Mesothelial cell of epicardium (in vitro differentiated cells): Measurements from ENCODE around the gene DIRAS1. TPM values are rescaled to one million over a fixed set of nuclear protein-coding genes. Genes with fewer than 3 reads are reported as not detected.
A peak's percentile ranks its signal among the peaks of the same experiment; 100 is the strongest.

ENCODE experiments used
- DNase-seq, 2 experiments: peaks; one replicate each; pipeline ENCODE4 v3.0.0; 2021; ENCODE audit warnings: low spot score in 2 of 2; ENCODE audit not compliant: unreplicated experiment in 2 of 2
- H3K27ac Mint-ChIP-seq: 2 replicates; pipeline ENCODE4 v1.8.0; 2021; ENCODE audit warnings: mixed read lengths
- H3K27me3 Mint-ChIP-seq: 2 replicates; pipeline ENCODE4 v1.8.0; 2021; ENCODE audit warnings: low read depth, mixed read lengths
- H3K36me3 Mint-ChIP-seq: 2 replicates; pipeline ENCODE4 v1.8.0; 2021; ENCODE audit warnings: mixed read lengths
- H3K4me1 Mint-ChIP-seq: 2 replicates; pipeline ENCODE4 v1.8.0; 2021; ENCODE audit warnings: mixed read lengths
- H3K4me3 Mint-ChIP-seq: 2 replicates; pipeline ENCODE4 v1.8.0; 2021; ENCODE audit warnings: mild to moderate bottlenecking, moderate library complexity, mixed read lengths
- H3K9me3 Mint-ChIP-seq: 2 replicates; pipeline ENCODE4 v1.8.0; 2021; ENCODE audit warnings: mixed read lengths
- total RNA-seq: library from RNA; stranded (reverse); gene quantifications from 3 replicates; pipeline ENCODE4 v1.2.1, GENCODE V29; 2021
- TF ChIP-seq, protein P1 (sequence below): fragments of 200-600 bp; sonication (generic); IDR thresholded peaks from one replicate; pipeline ENCODE4 v1.5.0; 2021; ENCODE audit warnings: antibody characterized with exemption; ENCODE audit not compliant: unreplicated experiment

DIRAS1 gene
- total RNA-seq, 1 donor from 2014 or later, result 3.2 TPM

DNA sequence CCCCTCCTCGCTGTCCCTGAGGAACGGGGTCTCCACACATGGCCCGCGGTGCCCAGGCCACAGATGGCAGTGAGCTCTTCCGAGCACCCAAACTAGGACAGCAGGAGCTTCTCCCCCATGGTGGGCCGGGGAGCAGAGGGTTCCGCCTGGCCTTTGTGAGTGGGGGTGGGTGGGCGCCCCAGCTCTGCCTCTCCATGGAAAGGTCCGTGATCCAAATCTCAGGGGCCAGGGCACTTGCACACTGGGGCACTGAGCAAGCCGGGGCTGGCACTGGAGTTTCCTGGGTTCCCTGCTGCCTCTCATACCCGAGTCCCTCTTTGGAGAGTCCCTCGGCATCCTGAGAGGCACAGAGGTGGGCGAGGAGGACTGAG, 2.2 kb upstream of the DIRAS1 start:
- Mint-ChIP-seq H3K4me1 (peaks cover 3% of the 10 kb centered on the region), H3K27ac (no peak overlapping the region), H3K9me3 (no peaks in the 10 kb centered on the region), H3K27me3 (peaks cover 83% of the 10 kb centered on the region), H3K4me3 (peak overlapping the region; percentile 20), H3K36me3 (no peaks in the 10 kb centered on the region)
- TF ChIP-seq, protein P1, sequence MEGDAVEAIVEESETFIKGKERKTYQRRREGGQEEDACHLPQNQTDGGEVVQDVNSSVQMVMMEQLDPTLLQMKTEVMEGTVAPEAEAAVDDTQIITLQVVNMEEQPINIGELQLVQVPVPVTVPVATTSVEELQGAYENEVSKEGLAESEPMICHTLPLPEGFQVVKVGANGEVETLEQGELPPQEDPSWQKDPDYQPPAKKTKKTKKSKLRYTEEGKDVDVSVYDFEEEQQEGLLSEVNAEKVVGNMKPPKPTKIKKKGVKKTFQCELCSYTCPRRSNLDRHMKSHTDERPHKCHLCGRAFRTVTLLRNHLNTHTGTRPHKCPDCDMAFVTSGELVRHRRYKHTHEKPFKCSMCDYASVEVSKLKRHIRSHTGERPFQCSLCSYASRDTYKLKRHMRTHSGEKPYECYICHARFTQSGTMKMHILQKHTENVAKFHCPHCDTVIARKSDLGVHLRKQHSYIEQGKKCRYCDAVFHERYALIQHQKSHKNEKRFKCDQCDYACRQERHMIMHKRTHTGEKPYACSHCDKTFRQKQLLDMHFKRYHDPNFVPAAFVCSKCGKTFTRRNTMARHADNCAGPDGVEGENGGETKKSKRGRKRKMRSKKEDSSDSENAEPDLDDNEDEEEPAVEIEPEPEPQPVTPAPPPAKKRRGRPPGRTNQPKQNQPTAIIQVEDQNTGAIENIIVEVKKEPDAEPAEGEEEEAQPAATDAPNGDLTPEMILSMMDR, result no peak
- no peak for DNase-seq

DNA sequence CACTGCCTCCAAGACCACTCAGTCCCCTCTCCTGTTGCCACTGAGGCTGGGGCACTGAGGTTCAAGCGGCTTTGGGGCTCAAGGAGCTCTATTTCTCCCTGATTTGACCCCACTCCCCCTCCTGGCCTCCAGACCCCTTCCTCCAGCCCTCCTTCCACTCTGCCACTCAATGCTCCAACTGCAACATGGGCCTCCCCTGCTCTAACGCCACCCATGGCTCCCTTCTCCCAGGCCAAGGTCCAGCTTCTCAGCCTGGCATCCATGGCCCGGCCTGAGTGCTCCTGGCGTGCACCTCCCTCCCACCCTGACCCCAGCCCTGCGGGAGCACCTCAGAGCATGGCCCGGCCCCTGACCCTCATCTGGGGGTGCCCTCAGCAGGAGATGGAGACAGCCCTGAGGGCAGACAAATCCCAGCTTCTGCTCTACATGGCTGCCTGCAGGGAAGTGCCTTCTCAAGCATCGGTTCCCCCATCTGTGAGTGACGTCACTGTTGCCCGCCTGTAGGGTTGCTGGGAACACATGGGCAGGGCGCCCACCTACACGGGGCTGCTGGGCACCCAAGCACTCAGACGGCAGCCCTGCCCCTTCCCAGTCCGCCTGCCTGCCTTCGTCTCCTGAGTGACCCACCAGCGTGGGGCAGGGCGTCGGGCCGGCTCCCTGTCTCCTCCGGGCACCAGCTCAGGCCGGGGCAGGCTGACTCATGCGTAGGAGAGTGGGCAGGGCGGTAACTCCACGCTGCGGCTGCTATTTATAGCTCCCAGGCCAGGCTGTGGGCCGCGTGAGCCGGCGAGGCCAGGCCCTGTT, 1.6 kb upstream of the DIRAS1 start:
- peak overlapping the region; percentile 34 for H3K4me3 Mint-ChIP-seq
- no peaks in the 10 kb centered on the region for H3K9me3 Mint-ChIP-seq
- H3K4me1 Mint-ChIP-seq, result peaks cover 3% of the 10 kb centered on the region
- DNase-seq, result no peak
- H3K27ac Mint-ChIP-seq, result no peak overlapping the region
- TF ChIP-seq, protein P1, result no peak
- no peaks in the 10 kb centered on the region for H3K36me3 Mint-ChIP-seq
- H3K27me3 Mint-ChIP-seq, result peaks cover 81% of the 10 kb centered on the region

DNA sequence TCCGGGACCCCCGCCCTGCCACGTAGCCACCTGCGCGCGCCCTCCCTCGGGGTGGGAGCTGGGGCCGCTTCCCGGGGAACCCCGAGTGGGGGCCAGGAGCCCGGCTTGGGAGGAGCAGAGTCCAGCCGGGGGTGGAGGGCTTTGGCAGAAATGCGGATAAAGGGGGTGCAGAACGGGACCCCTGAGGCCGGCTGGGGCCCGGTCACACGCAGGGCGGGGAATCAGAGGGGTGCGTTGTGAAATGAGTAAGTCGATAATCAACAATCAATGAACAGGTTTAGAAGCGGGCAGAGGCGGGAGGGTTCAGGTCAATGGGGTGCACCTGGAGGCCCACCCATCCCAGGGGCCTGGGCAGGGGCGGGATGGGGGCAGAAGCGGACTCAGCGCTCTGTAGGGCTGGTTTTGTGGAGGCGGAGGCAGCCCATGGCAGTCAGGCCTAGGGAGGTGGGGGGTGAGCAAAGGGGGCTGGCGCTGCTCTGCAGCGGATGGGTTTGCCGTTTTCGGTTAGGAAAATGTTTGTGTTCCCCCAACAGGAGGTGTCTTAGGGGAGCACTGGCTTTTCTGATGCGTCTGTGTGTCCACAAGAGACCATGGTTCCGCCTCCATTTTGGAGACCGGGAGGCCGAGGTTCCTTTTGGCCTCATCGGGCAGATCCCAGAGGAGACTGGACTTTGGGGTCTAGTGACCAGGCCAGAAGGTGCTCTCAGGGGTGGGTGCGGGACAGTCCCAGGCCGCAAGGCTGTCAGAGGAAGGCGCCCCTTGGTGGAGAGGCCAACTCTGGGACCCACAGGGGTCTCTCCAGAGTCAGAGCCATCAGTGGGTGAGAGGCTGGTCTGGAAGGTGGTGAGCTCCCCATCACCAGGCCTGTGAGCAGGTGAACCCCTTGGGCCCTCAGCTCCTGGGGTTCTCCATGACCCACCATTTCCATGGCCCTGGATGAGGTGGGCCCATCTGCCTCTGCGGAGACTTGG, 683 bp upstream of the DIRAS1 start:
- H3K36me3 Mint-ChIP-seq, result no peaks in the 10 kb centered on the region

DNA sequence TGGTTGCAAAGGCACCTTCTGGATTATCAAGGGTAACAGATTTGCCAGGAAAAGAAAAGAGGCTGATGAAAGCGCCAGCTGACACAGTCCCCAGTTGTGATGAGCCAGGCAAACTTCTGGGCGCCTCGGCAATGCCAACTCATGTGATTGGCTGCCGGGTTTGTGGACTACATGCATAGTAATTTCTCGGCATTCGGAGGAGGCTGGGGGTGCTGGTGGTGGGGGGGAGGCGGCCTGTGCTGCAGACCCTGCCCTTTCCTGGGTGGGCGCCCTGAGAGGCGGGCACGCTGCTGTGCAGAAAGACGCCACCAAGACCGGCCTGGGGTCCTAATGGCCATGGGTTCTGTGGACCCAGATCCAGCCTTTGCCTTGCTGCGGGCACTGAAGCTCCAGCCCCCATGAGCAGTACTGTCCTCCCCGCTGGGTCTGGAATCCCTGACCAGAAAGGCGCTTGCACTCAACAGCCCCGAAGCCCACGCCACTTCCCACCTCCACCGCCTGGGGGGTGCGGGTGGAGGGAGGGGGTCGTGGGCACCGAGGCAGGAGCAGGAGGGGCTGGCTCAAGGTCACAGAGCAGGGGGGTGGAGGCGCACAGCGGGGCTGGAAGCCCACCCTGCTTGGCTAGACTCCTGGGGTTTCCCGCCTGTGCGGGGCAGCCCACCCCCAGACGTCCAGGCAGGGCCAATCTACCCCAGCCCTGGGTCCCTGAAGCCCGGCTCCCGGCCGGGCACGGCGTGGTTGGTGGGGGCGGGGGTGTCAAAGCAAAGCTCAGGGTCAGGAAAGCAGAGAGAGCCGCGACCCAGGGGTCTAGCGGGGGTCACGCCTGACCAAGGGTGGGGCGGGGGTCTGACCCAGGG, 1.0 kb downstream of the DIRAS1 start:
- H3K4me1 Mint-ChIP-seq, result peaks cover 3% of the 10 kb centered on the region
- H3K36me3 Mint-ChIP-seq, result no peaks in the 10 kb centered on the region
- peaks cover 9% of the 10 kb centered on the region for H3K9me3 Mint-ChIP-seq
- H3K4me3 Mint-ChIP-seq, result peak overlapping the region; percentile 66
- TF ChIP-seq, protein P1, result no peak
- no peak overlapping the region for H3K27ac Mint-ChIP-seq
- H3K27me3 Mint-ChIP-seq, result peaks cover 68% of the 10 kb centered on the region
- no peak for DNase-seq

More for the DNA sequence above, 683 bp upstream of the DIRAS1 start:
- Mint-ChIP-seq H3K9me3 (no peaks in the 10 kb centered on the region), H3K4me1 (peaks cover 3% of the 10 kb centered on the region), H3K27me3 (peaks cover 77% of the 10 kb centered on the region), H3K27ac (no peak overlapping the region), H3K4me3 (peak overlapping the region; percentile 64)
- TF ChIP-seq, protein P1, result no peak
- no peak for DNase-seq

DNA sequence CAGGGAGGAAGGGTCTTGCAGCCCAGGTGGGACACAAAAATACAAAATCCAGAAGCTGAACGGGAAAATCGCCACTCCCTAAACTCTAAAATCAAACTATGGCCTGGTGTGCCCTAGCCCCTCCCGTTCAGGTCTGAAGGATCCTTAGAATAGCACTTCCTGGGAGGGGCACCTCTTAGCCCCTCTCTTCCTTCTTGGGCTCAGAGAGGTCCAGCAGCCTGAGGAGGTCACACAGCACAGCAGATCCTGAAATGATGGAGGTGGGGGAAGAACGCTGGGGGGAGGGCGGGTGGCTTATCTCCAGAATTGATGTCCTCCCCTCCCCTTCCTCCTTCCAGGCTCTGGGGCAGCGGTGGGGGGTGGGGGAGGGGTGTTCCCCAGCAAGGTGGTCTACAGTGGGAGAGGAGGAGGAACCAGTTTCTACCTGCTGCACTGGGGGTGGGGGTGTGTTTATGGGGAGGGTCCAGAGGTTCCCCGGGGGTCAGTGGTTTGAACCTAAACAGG, 1.9 kb downstream of the DIRAS1 start:
- Mint-ChIP-seq H3K4me3 (no peak overlapping the region), H3K27me3 (peaks cover 66% of the 10 kb centered on the region), H3K4me1 (peaks cover 3% of the 10 kb centered on the region), H3K36me3 (no peaks in the 10 kb centered on the region), H3K27ac (no peak overlapping the region), H3K9me3 (peaks cover 11% of the 10 kb centered on the region)
- DNase-seq, result no peak
- TF ChIP-seq, protein P1, result no peak
